Stimulated activated CD4-positive, alpha-beta T cell treated with anti-CD3 and anti-CD28 coated beads, Interleukin-4, amount 100 ng/mL, for 48 hours (primary cell): ENCODE measurements around the gene CIAO2A.
"Not testable (repeated sequence)": the region's sequence is repeated elsewhere in the genome, so short reads cannot be mapped to it uniquely, and the experiment has no call there.

Experiments used
- DNase-seq, 2 donors: peaks; one replicate each; pipeline ENCODE4 v3.0.0-alpha.2; 2020; ENCODE audit warnings: low read depth in 2 of 2

The CIAO2A gene, protein sequence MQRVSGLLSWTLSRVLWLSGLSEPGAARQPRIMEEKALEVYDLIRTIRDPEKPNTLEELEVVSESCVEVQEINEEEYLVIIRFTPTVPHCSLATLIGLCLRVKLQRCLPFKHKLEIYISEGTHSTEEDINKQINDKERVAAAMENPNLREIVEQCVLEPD

DNA sequence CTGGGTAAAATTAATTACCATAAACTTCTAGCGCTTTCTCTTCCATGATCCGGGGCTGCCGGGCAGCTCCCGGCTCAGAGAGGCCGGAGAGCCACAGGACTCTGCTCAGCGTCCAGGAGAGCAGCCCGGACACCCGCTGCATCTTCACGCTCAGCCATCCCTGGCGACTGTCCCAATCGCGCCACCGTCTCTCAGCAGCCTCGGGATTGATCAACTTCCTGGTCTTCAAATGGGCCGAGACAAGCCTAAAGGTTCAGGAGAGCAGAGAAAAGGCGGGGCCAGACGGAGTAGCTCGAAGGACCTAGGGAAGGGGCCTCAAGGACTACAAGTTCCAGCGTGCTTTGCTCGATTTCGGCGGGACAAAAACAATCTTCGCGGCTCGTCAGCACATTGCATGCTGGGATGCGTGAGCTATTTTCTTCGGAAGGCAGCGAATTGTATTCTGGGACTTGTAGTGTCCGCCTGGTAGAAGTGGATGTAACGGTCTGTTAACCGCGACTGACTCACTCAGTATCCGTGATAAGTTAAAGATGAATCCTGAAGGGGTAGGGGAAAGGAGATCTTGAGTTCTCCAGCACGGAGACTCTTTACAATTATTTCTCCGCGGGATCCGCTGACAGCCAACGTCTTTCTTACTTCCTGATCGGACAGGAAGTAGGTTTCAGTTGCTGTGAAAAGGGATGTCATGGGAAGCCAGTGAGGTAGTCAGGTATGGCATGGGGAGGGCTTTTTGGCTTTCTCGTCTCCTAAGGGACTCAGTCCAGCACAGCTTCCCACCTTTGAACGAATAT lies at the start of gene CIAO2A:
TSS of gene CIAO2A (minus strand) at position 212 of the 791 bp plus-strand sequence. CDS start at position 142, 70 bp downstream.
- DNase-seq: peak; percentile 84 to 92

DNA sequence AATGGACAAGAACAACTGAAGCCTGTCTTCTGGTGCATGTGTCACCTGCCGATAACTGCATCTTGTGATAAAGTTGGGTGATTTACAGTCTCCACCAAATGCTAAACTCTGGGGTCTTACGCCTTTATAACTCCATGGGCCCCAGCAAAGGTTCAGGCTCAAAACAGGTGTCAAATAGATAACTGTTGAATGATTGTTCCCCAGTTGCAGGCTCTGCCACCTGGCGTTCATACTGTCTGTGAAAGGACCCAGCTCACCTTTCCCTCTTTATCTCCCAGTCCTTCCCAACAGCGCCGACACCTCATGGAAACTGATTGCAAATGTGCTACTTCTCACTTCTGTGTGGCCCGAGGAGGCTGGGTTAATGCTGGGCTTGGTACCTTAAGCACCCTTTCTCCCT lies 49.6 kb upstream of the CIAO2A start:
- DNase-seq: no peak

DNA sequence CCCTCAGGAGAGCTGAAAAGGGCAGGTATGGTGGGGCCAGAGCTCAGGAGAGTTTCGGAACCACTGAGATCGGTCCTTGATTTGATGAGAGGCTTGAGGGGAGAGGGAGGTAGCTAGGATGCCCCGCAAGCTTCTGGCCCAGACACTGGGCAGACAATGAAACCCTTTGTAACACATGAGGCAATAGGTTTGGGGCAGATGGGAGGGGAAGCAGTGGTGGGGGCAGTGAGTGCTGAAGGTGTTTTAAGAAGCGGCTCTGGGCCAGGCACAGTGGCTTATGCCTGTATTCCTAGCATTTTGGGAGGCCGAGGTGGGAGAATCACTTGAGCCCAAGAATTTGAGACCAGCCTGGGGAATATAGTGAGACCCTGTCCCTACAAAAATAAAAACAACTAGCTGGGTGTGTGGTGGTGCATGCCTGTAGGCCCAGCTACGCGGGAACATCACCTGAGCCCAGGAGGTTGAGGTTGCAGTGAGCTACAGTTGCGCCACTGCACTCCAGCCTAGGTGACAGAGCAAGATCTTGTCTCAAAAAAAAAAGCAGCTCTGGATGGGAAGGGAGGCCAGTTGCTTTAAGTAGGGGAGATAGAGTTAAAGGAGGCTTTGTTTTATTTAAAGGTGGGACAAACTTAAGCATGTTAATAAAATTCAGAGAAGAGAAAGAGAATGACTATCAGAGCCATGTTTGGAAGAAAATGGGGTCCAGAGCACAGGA lies 48.3 kb upstream of the CIAO2A start:
- DNase-seq: no peak

DNA sequence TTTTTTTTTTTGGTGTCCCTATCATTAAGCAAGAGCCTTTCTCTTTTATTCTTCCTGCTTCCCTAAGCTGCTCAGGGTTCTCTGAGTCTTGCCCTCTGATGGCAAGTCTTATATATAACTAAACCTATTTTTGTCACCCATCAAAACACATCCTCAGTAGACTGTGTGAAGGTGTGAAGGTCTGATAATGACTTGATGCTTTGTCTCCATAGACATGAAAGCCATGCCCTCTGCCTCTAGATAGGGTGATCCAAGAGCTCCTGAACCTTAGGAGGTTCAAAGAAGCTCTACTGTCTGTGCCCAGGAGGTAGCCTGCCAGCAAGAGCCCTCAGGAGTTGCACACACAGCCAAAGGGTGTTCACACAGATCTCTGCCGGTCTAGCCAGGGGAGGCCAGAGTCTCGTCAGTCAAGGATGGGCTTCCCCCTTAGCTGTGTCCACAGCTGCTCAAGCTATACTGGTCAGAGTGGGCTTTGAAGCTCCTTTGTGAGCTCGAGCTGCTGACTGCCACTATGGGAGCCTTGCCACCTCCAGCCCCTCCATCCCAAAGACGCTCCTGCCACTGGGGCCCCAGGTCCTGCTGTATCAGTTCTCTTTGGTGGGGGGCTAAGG lies 44.8 kb upstream of the CIAO2A start:
- no peak for DNase-seq

DNA sequence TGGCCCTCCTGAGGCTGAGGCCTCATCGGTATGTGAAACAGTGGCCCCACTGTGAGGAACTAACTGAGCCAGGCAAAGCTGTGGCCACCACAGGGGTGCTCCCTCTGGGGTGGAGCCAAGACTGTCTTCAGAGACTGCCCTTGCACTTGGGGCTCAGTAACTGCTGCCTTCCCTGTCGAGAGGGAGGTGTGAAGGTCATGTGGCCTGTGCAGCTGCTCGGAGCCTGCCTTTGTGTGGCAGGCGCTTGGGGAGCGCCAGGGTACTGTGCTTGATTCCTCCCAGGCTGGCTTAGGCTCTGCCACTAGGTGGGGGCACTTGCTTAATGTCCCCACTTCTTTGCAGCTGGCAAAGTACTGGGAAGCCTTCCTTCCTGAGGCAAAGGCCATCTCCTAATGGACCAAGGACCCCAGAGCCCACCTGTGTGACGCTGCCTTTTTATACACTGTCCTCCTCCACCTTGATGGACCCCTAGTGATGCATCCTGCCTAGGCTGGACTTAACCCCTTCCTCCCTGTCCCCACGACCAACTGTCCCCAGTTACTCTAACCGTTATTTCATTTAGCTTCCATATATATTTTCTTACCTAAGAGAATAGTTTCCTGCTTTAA lies 43.7 kb upstream of the CIAO2A start:
- DNase-seq: no peak

DNA sequence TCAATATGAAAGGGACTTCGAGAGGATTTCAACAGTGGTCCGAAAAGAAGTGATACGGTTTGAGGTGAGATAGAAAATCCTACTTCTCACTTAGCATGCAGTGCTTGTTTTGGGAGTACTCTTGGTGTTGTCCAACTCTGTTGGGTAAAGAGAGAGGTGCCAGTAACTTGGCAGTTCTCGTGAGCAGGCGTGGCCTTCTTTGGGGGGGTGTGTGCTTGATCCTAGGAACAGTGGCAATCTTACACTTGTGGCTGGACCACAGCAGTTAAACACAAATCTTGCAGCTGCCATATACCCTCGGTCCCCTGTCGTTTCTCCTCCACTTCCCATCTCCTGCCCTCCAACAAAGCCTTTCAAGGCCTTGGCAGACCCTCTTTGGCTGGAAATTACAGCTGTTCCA lies 42.7 kb upstream of the CIAO2A start:
- DNase-seq: no peak

DNA sequence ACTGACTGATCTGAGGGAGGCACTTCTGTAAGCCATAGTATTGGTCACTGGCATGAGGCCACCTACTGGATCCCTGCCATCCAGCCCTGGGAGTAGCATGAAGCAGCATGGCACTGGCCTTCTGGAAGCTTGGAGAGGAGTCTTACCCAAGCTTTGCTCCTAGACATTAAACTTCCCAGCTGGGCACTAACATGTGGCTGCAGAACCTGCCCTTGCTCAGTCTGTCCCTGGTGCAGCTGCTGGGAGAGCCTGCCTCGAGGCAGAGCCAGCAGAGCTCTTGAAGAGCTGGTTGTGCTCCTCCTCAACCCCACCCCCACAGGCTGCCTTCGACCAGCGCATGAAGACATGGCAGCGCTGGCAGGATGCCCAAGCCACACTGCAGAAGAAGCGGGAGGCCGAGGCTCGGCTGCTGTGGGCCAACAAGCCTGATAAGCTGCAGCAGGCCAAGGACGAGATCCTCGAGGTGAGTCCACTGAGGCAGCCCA lies 40.7 kb upstream of the CIAO2A start:
- no peak for DNase-seq

DNA sequence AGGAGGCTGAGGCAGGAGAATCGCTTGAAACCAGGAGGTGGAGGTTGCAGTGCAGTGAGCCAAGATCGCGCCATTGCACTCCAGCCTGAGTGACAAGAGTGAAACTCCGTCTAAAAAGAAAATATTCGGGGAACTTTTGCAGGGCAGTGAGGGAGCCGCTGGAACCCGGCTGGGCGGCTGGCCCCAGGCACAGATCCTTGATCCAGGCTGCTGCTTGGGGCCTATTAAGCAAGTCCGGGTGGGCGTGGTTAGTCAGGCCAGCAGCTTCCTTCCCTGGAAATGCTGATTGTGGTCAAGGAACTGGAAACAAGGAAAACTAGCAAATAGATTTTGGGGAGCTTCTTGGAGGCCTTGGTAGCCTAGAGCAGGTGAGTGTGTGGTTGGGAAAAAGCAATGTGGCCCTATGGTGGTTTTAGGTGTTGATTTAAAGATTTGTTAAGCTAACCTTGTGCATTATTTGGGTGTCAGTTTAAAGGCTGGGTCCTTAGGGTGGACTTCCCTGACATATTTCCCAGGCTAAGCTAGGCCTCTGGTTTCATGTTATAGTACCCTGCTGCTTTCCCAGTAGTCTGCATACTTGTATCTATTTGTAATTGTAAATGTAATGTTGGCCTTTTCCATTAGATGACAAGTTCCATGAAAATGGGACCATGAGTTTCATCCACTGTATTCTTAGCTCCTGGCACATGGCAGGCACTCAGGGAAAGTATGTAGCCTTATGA lies 40.1 kb upstream of the CIAO2A start:
- DNase-seq: no peak

DNA sequence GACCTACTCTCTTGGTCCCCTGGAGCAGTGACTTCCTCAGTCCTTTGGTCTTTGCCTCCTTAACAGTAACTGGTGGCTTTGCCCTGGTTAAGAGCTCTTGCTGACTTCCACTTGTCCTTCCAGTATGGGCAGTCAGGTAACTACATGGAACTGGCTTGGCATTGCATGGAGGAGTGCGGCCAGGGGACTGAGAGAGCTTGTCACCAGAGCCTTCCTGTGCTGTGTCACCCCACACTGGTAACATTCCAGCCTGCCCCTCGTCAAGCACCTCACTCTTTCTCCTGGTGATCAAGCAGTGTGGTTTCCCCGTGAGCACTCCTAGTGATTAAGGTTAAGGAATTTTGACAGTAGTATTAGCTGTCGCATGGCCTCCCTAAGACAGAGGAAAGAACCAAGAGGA lies 38.6 kb upstream of the CIAO2A start:
- DNase-seq: no peak

DNA sequence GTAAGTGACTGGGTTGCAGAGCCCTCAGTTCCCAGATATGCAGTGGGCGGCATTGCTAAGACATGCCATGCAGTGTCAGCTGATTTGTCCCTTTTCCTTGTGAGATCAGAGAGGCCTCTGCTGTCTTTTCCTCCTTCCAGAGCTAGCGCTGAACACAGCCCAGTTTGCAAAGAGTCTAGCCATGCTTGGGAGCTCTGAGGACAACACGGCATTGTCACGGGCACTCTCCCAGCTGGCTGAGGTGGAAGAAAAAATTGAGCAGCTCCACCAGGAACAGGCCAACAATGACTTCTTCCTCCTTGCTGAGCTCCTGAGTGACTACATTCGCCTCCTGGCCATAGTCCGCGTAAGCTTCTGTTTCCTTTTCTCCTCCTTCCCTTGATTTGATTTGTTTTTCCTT lies 37.9 kb upstream of the CIAO2A start:
- DNase-seq: no peak

DNA sequence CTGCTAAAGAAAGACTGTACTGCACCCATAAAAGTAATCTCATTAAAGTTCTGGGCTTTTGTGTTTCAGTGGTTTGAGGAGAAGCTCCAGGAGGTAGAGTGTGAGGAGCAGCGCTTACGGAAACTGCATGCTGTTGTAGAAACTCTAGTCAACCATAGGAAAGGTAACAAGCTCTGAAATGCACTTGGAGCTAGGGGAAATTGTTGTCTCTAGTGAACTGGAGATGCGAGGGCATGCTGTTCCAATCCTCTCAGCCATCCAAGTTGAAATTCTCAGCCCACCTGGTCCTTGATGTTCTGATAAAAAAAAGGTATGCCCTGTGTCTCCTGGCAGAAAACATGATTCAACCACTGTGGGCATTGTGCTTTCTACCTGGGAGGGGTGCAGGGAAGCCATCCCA lies 36.5 kb upstream of the CIAO2A start:
- DNase-seq: no peak

DNA sequence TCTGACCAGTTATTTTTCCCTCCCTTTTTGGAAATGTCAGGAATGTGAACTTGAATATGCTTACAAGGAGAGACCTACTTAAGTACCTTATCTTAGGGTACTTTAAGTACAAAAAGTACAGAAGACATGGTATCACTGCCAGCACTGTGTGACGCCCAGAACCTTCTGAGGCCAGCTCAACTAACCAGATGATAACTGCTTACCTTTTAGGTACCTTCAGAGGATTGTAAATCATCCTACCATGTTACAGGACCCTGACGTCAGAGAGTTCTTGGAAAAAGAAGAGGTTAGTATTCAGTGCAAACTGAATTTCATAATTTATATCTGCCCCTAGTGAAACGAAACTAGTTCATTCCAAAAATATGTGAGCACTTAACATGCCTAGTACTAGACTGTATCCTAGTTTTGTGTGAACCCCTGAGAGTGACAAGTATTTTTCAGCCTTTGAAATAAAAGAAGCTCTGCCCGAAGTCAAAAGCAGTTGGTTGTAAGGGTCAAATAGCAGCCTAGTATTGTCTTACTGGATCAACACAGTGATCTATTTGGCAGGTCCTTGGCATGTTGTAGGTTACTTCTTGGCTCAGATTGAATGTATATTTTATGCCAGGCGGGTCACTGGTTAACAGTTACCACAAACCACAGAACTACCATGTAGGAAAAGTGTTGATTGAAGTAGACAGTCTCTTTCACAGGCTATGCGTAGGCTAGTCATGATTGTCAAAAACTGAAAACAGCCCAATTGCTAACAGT lies 34.1 kb upstream of the CIAO2A start:
- DNase-seq: no peak

DNA sequence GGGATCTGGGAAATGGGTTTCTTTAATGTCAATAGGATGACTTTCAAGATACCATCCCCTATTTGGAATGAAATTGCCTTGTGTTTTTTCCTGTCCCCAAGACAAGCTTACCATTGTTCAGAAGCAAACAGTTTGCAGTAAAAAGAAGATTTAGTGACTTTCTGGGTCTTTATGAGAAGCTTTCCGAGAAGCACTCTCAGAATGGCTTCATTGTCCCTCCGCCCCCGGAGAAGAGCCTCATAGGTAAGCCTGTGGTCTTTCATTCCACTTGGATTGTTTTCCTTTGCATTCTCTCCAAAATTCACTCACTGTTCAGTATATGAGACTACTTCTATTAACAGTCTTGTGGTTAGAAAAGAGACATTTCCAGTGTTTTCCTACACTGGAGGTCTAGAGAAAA lies 32.3 kb upstream of the CIAO2A start:
- DNase-seq: no peak

DNA sequence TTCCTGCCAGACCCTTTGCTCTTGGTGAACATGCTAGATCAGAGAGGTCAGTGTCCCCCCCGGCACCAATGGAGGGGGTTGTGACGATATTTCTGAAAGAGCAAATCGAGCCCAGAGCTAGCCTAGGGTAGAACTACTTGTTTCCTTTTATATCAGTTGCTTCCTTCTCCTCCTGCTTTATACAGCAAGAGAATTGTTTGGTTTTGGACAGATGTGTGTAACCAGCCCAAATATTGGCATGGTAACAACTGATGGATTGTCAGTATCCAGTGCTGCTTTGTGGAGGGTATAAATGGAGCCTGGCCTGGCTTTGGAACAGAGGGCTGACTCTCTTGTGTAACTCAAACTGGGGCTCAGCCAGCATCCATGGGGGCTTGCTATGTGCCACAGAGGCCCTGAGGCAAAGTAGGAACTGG lies 29.3 kb upstream of the CIAO2A start:
- DNase-seq: no peak

DNA sequence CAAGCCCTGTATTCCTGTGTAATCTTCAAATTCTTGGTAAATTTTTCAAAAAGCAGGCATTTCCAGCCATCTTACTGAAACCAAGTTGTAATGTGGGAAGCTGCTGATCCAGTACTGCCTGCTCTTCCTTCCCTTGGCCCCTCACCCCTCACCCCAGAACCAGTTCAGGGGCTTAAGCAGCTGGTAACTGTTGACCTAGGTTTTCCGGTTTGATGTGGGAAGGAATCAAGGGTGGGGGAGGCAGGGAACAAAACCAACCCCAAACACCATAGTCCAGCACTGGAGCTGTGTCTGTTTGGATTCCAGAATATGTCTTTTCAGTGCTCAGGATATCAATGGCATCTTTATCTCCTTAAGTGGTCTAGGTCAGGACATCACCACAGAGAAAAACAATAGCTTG lies 28.8 kb upstream of the CIAO2A start:
- DNase-seq: no peak

DNA sequence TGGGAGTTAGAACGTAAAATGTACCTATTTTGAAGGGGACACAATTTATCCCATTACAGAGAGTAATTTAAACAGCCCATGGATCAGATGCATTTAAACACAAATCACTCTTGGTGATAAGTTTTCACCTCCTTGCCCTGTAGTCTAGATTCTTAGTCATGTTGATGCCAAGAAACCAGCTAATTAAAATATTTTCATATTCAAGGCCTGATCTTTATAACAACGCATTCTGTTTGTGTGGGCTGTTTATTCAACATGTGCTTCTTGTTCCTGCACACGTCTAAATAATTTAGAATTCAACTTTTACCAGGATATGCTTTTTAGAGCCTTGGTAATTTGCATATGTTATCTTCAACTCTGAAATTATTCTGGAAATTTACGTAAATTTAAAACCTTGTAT lies 28.0 kb upstream of the CIAO2A start:
- no peak for DNase-seq

DNA sequence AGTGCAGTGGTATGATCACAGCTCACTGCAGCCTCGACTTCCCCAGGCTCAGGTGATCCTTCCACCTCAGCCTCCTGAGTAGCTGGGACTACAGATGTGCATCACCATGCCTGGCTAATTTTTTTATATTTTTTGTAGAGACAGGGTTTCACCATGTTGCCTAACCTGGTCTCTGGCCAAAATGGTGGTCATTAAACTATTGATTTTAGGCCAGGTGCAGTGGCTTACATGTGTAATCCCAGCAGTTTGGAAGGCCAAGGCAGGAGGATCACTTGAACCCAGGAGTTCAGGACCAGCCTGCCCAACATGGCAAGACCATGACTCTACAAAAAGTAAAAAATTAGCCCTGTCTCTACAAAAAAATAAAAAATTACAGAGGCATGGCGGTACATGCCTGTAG lies 26.7 kb upstream of the CIAO2A start:
- not testable (repeated sequence) for DNase-seq

DNA sequence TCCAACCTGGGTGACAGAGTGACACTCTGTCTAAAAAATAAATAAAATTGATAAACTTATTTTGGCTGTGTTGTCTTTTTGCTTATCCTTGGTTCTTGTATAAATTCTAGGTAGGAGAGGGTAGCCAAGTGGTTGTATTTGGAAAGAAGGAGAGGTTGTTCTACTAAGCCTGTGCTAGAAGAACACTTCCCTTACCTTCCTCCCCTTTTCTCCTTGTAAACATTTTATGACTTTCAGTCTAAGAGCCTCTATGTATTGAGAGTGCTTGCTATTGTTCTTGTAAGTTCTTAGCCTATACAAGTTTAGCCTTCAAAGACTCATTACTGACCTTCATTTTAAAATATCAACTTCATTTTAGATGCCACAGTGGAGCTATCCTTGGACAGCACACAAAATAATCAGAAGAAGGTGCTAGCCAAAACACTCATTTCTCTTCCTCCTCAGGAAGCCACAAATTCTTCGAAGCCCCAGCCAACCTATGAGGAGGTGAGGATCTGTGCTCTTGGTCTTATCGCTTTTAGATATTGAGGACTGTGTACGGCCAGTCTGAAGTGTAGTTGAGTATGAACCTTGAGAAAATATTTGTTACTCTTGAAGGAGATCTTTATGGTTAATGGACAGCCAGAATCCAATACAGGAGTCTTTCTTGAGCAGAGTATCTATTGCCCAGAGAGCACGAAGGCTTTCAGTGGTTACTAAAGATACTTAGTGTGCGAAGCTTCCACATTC lies 24.3 kb upstream of the CIAO2A start:
- DNase-seq: no peak

DNA sequence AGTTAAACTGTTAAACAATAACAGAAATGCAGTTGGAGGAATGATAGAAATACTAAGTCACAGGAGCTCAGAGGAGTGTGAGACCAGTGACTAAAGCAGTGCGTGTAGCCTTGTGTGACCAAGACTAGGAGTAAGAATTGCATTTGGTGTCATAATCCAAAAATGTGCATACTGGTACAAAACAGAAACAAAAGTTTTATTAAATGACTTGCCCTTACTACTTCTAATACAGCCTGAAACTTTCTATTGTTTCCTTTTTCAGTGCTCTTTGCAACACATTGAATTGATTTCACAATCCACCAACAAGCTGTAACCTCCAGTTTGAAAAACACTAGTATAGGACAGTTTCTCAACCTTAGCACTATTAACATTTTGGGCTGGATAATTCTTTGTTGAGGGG lies 19.3 kb upstream of the CIAO2A start:
- no peak for DNase-seq
